WTC11 (cell line): ENCODE results near the gene PIK3CB.

Experiments
- EMX1 ChIP-seq: fragments of 250-450 bp; sonication (Bioruptor Pico); IDR thresholded peaks from 2 replicates; pipeline ENCODE4 v1.8.0; 2021; ENCODE audit warnings: mild to moderate bottlenecking
- FOXK1 ChIP-seq: sonication (generic); formaldehyde crosslinking; IDR thresholded peaks from 2 replicates; pipeline ENCODE4 v1.8.0; 2022; ENCODE audit warnings: mild to moderate bottlenecking, moderate library complexity, missing genetic modification reagents
- GTF2I ChIP-seq: fragments of 250-450 bp; sonication (Bioruptor Pico); conservative IDR thresholded peaks from 2 replicates; pipeline ENCODE4 v1.4.0; 2021; ENCODE audit warnings: mild to moderate bottlenecking
- JUN ChIP-seq: sonication (generic); formaldehyde crosslinking; IDR thresholded peaks from 2 replicates; pipeline ENCODE4 v1.8.0; 2023; ENCODE audit warnings: mild to moderate bottlenecking, missing genetic modification reagents
- SMAD3 ChIP-seq: sonication (generic); formaldehyde crosslinking; IDR thresholded peaks from 2 replicates; pipeline ENCODE4 v1.8.0; 2022; ENCODE audit warnings: missing genetic modification reagents, mild to moderate bottlenecking, borderline replicate concordance
- TF ChIP-seq, protein P1 (sequence below): fragments of 200-600 bp; IDR thresholded peaks from 2 replicates; pipeline ENCODE4 v1.8.0; 2022; ENCODE audit warnings: antibody characterized with exemption
- TF ChIP-seq, protein P2 (sequence below): sonication (generic); formaldehyde crosslinking; IDR thresholded peaks from 2 replicates; pipeline ENCODE4 v1.8.1; 2023; ENCODE audit warnings: mild to moderate bottlenecking, missing genetic modification reagents, moderate library complexity
- TF ChIP-seq, protein P3 (sequence below): sonication (generic); formaldehyde crosslinking; IDR thresholded peaks from 2 replicates; pipeline ENCODE4 v1.8.1; 2023; ENCODE audit warnings: mild to moderate bottlenecking, missing genetic modification reagents
- TF ChIP-seq, protein P4 (sequence below): fragments of 250-450 bp; sonication (Bioruptor Pico); IDR thresholded peaks from 2 replicates; pipeline ENCODE4 v2.1.2; 2022; ENCODE audit warnings: mild to moderate bottlenecking, moderate library complexity
- TF ChIP-seq, protein P5 (sequence below): sonication (generic); formaldehyde crosslinking; IDR thresholded peaks from 2 replicates; pipeline ENCODE4 v1.8.1; 2023; ENCODE audit warnings: mild to moderate bottlenecking, missing genetic modification reagents

DNA sequence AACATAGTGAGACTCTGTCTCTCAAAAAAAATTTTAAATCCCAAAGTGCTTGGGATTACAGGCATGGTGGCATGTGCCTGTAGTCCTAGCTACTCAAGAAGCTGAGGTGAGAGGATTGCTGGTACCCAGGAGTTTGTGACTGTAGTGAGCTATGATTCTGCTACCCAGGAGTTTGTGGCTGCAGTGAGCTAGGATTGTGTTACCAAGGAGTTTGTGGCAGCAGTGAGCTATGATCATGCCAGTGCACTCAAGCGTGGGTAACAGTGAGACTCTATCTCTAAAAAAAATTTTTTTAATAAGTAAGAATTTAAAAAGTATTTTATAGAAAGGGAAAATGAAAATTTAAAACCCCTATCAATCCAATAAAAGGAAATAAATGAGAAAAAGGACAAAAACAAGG lies 156.6 kb downstream of the PIK3CB start:
- TF ChIP-seq, protein P1, sequence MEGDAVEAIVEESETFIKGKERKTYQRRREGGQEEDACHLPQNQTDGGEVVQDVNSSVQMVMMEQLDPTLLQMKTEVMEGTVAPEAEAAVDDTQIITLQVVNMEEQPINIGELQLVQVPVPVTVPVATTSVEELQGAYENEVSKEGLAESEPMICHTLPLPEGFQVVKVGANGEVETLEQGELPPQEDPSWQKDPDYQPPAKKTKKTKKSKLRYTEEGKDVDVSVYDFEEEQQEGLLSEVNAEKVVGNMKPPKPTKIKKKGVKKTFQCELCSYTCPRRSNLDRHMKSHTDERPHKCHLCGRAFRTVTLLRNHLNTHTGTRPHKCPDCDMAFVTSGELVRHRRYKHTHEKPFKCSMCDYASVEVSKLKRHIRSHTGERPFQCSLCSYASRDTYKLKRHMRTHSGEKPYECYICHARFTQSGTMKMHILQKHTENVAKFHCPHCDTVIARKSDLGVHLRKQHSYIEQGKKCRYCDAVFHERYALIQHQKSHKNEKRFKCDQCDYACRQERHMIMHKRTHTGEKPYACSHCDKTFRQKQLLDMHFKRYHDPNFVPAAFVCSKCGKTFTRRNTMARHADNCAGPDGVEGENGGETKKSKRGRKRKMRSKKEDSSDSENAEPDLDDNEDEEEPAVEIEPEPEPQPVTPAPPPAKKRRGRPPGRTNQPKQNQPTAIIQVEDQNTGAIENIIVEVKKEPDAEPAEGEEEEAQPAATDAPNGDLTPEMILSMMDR, result no peak
- TF ChIP-seq JUN (CRISPR knock-in tag) (no peak), EMX1 (no peak), GTF2I (CRISPR knock-in tag) (no peak), FOXK1 (CRISPR knock-in tag) (no peak), SMAD3 (no peak)
- TF ChIP-seq, protein P2, sequence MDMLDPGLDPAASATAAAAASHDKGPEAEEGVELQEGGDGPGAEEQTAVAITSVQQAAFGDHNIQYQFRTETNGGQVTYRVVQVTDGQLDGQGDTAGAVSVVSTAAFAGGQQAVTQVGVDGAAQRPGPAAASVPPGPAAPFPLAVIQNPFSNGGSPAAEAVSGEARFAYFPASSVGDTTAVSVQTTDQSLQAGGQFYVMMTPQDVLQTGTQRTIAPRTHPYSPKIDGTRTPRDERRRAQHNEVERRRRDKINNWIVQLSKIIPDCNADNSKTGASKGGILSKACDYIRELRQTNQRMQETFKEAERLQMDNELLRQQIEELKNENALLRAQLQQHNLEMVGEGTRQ (CRISPR knock-in tag), result no peak
- TF ChIP-seq, protein P3, sequence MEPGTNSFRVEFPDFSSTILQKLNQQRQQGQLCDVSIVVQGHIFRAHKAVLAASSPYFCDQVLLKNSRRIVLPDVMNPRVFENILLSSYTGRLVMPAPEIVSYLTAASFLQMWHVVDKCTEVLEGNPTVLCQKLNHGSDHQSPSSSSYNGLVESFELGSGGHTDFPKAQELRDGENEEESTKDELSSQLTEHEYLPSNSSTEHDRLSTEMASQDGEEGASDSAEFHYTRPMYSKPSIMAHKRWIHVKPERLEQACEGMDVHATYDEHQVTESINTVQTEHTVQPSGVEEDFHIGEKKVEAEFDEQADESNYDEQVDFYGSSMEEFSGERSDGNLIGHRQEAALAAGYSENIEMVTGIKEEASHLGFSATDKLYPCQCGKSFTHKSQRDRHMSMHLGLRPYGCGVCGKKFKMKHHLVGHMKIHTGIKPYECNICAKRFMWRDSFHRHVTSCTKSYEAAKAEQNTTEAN (CRISPR knock-in tag), result no peak
- TF ChIP-seq, protein P4, sequence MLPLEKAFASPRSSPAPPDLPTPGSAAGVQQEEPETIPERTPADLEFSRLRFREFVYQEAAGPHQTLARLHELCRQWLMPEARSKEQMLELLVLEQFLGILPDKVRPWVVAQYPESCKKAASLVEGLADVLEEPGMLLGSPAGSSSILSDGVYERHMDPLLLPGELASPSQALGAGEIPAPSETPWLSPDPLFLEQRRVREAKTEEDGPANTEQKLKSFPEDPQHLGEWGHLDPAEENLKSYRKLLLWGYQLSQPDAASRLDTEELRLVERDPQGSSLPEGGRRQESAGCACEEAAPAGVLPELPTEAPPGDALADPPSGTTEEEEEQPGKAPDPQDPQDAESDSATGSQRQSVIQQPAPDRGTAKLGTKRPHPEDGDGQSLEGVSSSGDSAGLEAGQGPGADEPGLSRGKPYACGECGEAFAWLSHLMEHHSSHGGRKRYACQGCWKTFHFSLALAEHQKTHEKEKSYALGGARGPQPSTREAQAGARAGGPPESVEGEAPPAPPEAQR (CRISPR knock-in tag), result no peak
- TF ChIP-seq, protein P5, sequence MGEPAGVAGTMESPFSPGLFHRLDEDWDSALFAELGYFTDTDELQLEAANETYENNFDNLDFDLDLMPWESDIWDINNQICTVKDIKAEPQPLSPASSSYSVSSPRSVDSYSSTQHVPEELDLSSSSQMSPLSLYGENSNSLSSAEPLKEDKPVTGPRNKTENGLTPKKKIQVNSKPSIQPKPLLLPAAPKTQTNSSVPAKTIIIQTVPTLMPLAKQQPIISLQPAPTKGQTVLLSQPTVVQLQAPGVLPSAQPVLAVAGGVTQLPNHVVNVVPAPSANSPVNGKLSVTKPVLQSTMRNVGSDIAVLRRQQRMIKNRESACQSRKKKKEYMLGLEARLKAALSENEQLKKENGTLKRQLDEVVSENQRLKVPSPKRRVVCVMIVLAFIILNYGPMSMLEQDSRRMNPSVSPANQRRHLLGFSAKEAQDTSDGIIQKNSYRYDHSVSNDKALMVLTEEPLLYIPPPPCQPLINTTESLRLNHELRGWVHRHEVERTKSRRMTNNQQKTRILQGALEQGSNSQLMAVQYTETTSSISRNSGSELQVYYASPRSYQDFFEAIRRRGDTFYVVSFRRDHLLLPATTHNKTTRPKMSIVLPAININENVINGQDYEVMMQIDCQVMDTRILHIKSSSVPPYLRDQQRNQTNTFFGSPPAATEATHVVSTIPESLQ (CRISPR knock-in tag), result no peak
